Measurements from ENCODE around the gene TFB2M. TPM values are rescaled to one million over a fixed set of nuclear protein-coding genes. Genes with fewer than 3 reads are reported as not detected.
A peak's percentile ranks its signal among the peaks of the same experiment; 100 is the strongest.

TFB2M gene
- total RNA-seq, 4 donors from 2014 or later, result 6.8 to 10.9 (median 9.3) TPM

DNA sequence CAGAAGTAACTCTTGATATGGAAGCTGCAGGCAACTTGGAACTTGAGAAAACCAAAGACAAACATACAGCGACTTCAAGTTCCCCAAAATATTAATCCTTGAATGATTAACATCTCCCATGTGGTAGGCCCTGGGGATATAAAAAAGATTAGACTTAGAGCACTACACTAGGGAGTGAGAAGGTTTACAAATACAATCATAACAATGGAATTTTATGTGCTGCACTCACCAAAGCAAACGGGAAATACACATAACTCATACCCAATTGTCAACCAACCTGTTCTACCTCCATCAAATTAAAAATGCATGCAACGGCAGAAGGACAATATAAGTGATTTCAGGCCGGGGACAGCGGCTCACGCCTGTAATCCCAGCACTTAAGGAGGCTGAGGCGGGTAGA is 62.7 kb downstream of the TFB2M start:
- DNase-seq (ENCODE audit: low spot score in 2 of 2), result no peak
- 61 to 74% methylated on average over 7 of the region's 7 CpGs for WGBS, 2 donors

DNA sequence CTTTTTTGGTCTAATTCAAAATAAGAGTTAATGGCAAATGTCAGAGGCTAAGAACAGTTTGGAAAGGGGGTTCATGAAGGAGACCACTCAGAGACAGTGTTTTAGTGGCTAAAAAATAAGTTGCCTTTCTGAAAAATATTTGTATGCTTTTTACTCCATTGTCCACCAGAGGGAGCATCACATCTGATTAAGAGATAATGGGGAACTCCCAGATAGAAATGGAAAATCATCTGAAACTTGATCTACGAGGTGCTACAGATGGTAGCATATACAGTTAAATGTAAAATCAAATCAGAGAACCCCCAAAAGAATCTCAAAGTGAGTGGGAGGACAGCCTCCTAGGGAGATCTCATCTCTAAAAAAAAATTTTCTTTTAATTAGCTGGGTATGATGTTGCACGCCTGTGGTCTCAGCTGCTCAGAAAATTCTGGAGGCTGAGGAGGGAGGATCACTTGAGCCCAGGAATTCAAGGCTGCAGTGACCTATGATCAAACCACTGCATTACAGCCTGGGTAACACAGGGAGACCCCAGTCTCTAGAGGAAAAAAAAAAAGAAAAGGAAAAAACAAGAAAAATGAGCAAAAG is 68.6 kb downstream of the TFB2M start:
- no peak overlapping the region for H3K4me3 ChIP-seq (ENCODE audit: low read depth, poor library complexity, severe bottlenecking)
- TF ChIP-seq CTCF (IDR thresholded peaks at IDR 0.05) (peak in 1 of 3 donors; percentile 64), POLR2A (IDR thresholded peaks at IDR 0.05) (no peak)
- DNase-seq (ENCODE audit: low spot score in 2 of 2), result no peak
- 51 to 52% methylated on average over 2 of the region's 2 CpGs for WGBS, 2 donors
- intact Hi-C loops (cut with DNase I; ENCODE audit: low total_unique reads), result loop anchor here (10.0 kb wide), 1 partner anchor 1343 kb away; the partner anchor contains the start of gene KIF26B

More for the DNA sequence above, 62.7 kb downstream of the TFB2M start:
- TF ChIP-seq POLR2A (IDR thresholded peaks at IDR 0.05) (no peak), CTCF (IDR thresholded peaks at IDR 0.05) (no peak)
- H3K4me3 ChIP-seq (ENCODE audit: low read depth, poor library complexity, severe bottlenecking), result no peak overlapping the region
- intact Hi-C loops (cut with DNase I; ENCODE audit: low total_unique reads), result loop anchor here (10.0 kb wide), 2 partner anchors 191 to 251 kb away; no protein-coding TSS in a partner anchor

DNA sequence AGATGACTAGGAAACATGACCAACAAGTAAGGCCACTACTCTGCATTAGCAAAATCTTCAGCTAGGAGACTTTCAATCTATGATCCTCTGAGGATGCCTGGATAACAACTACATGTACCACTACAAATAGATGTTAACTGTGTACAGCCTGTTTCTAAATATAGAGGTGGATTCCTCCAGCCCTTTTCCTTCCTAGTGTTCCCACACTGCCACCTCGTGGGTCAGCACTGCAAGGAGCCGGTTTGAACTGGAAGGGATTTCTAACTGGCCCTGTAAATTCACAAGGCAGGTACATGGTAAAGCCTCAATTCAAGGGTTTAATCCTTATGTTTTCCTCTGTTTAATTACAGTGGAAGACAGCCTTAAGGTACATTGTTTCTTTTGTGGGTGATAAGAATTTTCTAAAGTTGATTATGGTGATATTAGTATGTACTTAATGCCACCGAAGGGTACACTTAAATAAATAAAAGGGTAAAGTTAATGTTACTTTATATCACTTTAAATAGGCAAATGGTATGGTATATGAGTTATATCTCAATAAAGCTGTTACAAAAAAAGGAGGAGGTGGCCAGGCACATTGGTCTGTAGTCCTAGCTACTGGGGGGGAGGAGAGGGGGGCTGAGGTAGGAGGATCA is 73.3 kb downstream of the TFB2M start:
- WGBS, 2 donors, result 29 to 34% methylated on average over 3 of the region's 3 CpGs

GRCh38 chr1:246491551-246492053 is 74.5 kb downstream of the TFB2M start:
- intact Hi-C loops (cut with DNase I; ENCODE audit: low total_unique reads), result loop anchor here (10.0 kb wide), 1 partner anchor 1337 kb away; the partner anchor contains the start of gene KIF26B
- DNase-seq (ENCODE audit: low spot score in 2 of 2), result no peak

More for the DNA sequence above, 73.3 kb downstream of the TFB2M start:
- H3K4me3 ChIP-seq (ENCODE audit: low read depth, poor library complexity, severe bottlenecking), result no peak overlapping the region
- TF ChIP-seq POLR2A (IDR thresholded peaks at IDR 0.05) (no peak), CTCF (IDR thresholded peaks at IDR 0.05) (no peak)
- peak in 1 of 2 donors; percentile 33 for DNase-seq (ENCODE audit: low spot score in 2 of 2)
- intact Hi-C loops (cut with DNase I; ENCODE audit: low total_unique reads), result loop anchor here (10.0 kb wide), 1 partner anchor 1338 kb away; the partner anchor contains the start of gene KIF26B

More at GRCh38 chr1:246491551-246492053, 74.5 kb downstream of the TFB2M start:
- 94 to 95% methylated on average over 7 of the region's 7 CpGs for WGBS, 2 donors
- no peak for TF ChIP-seq POLR2A (IDR thresholded peaks at IDR 0.05)
- TF ChIP-seq CTCF (IDR thresholded peaks at IDR 0.05), result no peak
- no peak overlapping the region for H3K4me3 ChIP-seq (ENCODE audit: low read depth, poor library complexity, severe bottlenecking)

Other genes starting within 250 kb of the TFB2M start
- gene SMYD3, start 59.0 kb downstream of the TFB2M start, total RNA-seq, result 10 to 100 TPM in 3 of 4 donors, 1 to 10 TPM in 1; 8.4 to 25.7 (median 14.4) TPM
- 10 to 100 TPM; 21.2 to 31.2 (median 28.4) TPM for gene CNST, start 195 bp upstream of the TFB2M start, total RNA-seq
- gene SCCPDH, start 158.1 kb upstream of the TFB2M start, total RNA-seq, result 10 to 100 TPM; 13.3 to 23.3 (median 17.0) TPM

Data from lower leg skin (tissue), 4 donors.